A549 treated with CpdA at 1 μM for 4 hours (cell line): ENCODE data around the gene TMCO2. TPM values are rescaled to one million over a fixed set of nuclear protein-coding genes. Genes with fewer than 3 reads are reported as not detected.

Experiments
- total RNA-seq: library from RNA; stranded (reverse); fragments of 200-300 nt; extraction: Qiagen RNA extraction; gene quantifications from 5 replicates; pipeline ENCODE4 v1.2.3, GENCODE V29; 2022; ENCODE audit warnings: low read depth

TMCO2 gene
- not detected in 5 replicates for total RNA-seq

DNA sequence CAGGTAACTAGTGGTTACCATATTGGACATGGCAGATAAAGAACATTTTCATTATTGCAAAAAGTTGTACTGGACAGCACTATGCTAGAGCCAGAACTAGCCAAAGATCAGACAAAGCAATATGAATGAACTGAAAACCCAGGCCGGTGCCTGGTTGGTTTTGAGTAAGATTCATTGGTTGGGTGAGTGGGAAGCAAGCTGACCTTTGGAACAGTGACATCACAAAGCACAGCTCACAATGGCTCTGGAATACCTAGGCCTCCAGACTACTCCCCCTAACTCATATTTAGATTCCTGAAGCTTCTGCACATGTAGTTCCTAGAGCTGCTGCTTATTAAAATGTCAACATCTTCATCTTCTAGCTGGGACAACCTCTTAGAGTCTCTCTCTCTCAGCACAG is at the start of gene TMCO2:
Gene TMCO2, plus strand, starts transcription at position 283 of the 400 bp plus-strand sequence. Its CDS starts 57 bp downstream, at position 340.

DNA sequence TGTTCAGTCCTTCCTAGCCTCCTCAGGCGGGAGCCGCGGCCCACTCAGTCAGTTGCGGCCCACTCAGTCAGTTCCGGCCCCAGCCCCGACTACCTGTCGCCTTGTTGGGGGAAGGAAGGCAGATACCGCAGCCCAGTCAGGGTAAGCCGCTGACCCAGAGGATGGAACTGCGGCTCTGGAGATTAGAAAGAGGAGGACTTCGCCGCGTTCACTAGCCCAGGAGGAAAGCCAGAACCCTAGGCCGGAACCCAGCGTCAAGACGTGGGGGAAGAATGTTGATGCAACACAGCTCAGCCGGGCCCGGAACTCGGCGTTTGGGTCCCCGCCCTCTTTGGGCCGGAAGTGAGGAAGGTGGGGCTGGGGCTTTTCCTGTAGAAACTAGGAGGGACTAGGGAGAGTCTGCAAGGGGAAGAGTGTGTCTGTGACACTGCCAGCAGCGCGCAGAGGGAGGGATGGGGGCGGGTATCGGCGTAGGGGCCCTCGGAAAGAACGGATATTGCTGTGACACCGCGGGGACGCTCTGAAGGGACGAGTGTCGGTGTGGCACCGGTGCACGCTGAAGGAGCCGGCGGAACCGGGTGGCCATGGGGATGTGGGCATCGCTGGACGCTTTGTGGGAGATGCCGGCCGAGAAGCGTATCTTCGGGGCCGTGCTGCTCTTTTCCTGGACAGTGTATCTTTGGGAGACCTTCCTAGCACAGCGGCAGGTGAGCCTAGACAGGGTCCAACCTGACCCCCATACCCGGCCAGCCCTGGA is 10.1 kb downstream of the TMCO2 start, which contains the start of gene ZMPSTE24:
Gene ZMPSTE24, plus strand, starts transcription at position 549 of the 757 bp plus-strand sequence. Its CDS starts 36 bp downstream, at position 585.

Other genes with a start within 250 kb of the TMCO2 start
- 199 to 281 TPM (median 222 TPM) in 5 replicates for gene CAP1, start 207.2 kb upstream of the TMCO2 start, total RNA-seq
- gene PPT1, start 150.7 kb upstream of the TMCO2 start, total RNA-seq: 60.7 to 70.8 TPM (median 63.7 TPM) in 5 replicates
- gene RLF, start 86.5 kb upstream of the TMCO2 start, total RNA-seq: 4.6 to 6.8 TPM (median 5.5 TPM) in 5 replicates
- 35.5 to 47.1 TPM (median 39.2 TPM) in 5 replicates for gene ZMPSTE24, start 10.3 kb downstream of the TMCO2 start, total RNA-seq
- 0.11 to 0.47 TPM (median 0.18 TPM) in 5 replicates for gene COL9A2, start 69.3 kb downstream of the TMCO2 start, total RNA-seq
- gene SMAP2, start 125.8 kb downstream of the TMCO2 start, total RNA-seq: 10.3 to 10.7 TPM (median 10.3 TPM) in 5 replicates
- gene ZFP69B, start 202.5 kb downstream of the TMCO2 start, total RNA-seq: 1.6 to 2.1 TPM (median 1.7 TPM) in 5 replicates
- not detected in 5 replicates for gene ZFP69, start 229.4 kb downstream of the TMCO2 start, total RNA-seq